SKM-1 (cell line): ENCODE measurements around the gene RNPEP.
"Not testable (repeated sequence)": the region's sequence is repeated elsewhere in the genome, so short reads cannot be mapped to it uniquely, and the experiment has no call there.

ENCODE experiments used
- DNase-seq: peaks from one replicate; lab custom pipeline; 2025; ENCODE audit not compliant: unreplicated experiment; lab: John Stamatoyannopoulos, UW

RNPEP gene

GRCh38 chr1:202034149-202034682, 51.8 kb downstream of the RNPEP start:
- no peak for DNase-seq

- DNase-seq = peak; percentile 62
Observed at GRCh38 chr1:202034683-202035462, 52.4 kb downstream of the RNPEP start.

DNA sequence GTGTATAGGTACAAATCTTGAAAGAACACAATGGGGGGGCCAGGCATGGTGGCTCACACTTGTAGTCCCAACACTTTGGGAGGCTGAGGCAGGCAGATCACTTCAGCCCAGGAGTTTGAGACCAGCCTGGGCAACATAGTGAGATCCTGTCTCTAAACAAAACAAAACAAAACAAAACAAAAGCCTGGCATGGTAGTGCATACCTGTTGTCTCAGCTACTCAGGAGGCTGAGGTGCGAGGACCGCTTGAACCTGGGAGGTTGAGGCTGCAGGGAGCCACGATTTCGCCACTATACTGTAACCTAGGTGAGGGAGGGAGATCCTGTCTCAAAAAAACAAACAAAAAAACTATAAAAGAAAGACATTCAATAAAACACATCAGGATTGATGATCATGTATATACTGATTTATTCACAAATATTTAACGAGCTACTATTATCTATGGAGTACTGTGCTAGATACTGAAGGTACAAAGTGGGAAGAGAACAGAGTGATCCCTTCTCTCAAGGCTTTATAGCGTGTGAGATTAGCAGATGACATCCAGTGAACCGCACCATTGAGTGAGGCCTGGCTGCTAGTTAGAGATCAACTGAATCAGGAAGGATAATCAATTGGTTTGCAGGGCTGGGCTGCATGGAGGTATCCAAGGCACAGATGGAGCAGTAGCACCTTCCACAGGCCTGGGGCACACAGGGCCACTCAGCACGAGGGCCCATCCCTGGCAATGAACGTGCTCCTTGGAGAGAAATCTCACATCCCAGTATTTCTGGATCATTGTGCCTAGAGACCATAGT, 54.3 kb downstream of the RNPEP start:
- no peak for DNase-seq

DNA sequence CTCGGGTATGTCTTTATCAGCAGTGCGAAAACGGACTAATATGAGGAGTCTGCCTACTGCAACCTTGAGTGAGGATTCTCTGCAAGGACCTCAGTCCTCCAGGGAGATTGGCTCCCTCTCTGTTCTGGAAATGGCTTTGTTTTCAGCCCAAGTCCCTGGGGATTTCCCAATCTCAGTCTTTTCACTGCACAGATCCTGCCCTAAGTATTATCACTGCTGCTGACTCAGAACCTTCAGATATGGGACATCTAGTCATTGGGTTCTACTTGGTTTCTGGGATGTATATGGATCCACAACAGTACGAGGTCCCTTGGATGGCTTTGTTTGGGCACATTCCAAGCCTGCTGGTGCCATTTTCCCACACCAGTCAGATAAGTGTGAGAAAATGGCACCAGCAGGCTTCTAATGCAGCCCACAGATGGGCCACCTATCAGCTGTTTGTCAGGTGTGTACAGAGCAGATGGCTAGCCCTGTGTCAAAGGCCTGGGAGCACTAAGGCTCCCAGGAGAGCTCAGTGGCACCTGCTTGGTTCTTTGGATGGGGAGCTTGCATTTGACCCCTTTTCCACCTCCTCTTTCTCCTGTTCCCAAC, 55.4 kb downstream of the RNPEP start:
- DNase-seq = no peak

DNA sequence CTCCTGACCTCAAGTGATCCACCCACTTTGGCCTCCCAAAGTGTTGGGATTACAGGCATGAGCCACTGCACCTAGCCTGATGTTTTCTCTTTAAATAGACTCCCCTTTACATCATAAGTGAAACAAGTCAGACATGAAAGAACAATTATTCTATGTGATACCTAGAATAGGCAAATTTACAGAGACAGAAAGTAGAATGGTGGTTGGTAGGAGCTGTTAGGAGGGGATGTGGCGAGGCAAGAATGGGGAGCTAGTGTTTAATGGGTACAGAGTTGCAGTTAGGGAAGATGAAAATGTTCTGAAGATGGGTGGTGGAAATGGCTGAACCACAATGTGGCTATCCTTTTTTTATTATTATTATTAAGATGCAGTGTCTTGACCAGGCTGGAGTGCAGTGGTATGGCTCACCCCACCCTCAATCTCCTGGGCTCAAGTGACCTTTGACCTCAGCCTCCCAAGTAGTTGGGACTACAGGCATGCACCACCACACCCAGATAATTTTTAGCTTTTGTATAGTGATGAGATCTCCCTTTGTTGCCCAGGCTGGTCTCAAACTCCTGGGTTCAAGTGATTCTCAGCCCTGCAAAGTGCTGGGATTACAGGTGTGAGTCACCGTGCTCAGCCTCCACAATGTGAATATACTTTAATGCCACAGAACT, 56.4 kb downstream of the RNPEP start:
- no peak for DNase-seq

- no peak for DNase-seq
Observed at GRCh38 chr1:202045705-202046104, 63.3 kb downstream of the RNPEP start.

DNA sequence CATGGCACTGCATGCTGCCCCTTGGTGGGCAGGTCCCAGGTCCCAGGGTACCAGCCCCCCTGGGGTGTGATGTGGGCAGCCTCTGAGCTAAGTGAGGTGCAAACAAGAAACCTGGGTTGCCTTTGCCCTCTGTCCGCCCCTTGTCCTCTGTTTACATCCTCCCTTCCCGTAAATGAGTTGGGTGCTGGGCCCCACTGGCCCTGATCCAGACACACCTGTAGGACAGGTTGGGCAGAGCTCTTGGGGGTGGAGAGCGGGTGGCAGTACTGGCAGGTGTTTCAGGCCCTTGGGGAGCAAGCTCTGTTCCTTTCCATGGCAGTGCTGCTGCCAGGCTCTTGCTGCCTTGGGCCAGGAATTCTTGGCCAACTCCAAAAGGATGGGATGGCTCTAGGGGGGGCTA, 63.8 kb downstream of the RNPEP start:
- no peak for DNase-seq

- DNase-seq = no peak
Observed at GRCh38 chr1:202046748-202047708, 64.6 kb downstream of the RNPEP start.

- no peak for DNase-seq
Observed at GRCh38 chr1:202047977-202048376, 65.5 kb downstream of the RNPEP start.

- DNase-seq = no peak
Observed at GRCh38 chr1:202049129-202049528, 66.7 kb downstream of the RNPEP start.

GRCh38 chr1:202054094-202054493, 71.6 kb downstream of the RNPEP start:
- no peak for DNase-seq

GRCh38 chr1:202054673-202055072, 72.2 kb downstream of the RNPEP start:
- not testable (repeated sequence) for DNase-seq
